GM12891 (cell line): Measurements from ENCODE around the gene DDX5.

Source experiments
- POLR2A ChIP-seq: IDR thresholded peaks from 2 replicates; pipeline ENCODE4 v1.6.1; 2011; ENCODE audit warnings: low read depth, low read length, control low read depth
- POLR2AphosphoS5 ChIP-seq: IDR thresholded peaks from 2 replicates; pipeline ENCODE4 v1.6.1; 2011; ENCODE audit warnings: low read depth, low read length, control low read depth
- SPI1 ChIP-seq: IDR thresholded peaks from 2 replicates; pipeline ENCODE4 v1.6.1; 2011; ENCODE audit warnings: low read depth, low read length, control low read depth

DNA sequence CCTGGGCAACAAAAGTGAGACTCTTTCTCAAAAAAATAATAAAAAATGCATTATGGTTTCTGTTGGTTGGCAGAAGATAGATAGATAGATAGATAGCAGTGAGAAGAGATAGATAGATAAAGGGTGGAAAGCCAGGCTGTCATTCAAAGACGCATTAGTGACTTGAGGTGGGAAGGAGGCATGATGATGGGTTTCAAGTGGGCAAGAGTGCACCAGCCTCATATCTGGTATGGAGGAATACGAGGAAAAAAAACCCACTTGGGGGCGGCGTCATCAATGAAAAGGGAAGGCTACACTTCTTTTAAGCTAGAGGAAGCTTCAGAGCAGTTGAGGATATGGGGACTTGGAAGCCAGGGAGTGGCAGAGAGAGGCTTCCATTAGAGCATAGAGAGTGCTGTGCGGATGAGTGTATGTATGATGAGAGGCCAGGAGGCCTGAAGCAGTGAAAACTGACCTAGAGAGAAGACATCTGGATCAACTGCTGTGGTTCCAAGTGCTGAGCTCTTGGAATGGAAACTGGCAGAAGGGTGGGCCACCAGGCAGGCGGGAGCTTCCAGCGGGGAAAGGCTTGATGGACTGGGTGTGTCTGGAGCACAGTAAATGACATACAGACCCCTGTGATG, 32.5 kb upstream of the DDX5 start:
- TF ChIP-seq POLR2AphosphoS5 (no peak; the same call in 1 of the 2 replicates), POLR2A (no peak), SPI1 (no peak)
